RWPE1 (cell line): ENCODE measurements around the gene INHBB.

Experiments
- CTCF ChIA-PET: fragments of 350-600 bp; sonication (Branson Sonifier 250); formaldehyde crosslinking; extraction: SDS; loops from one replicate; lab custom pipeline; 2021; lab: Yijun Ruan, JAX
- POLR2A ChIA-PET: fragments of 400-600 bp; formaldehyde crosslinking; extraction: SDS; loops from one replicate; lab custom pipeline; 2020; ENCODE audit warnings: antibody characterized with exemption; ENCODE audit not compliant: low non-redundant PET; lab: Yijun Ruan, JAX
- DNase-seq: peaks from one replicate; pipeline ENCODE4 v3.0.0; 2012; ENCODE audit warnings: low spot score
- H3K27ac ChIP-seq: fragments of 450-650 bp; 2 replicates; pipeline ENCODE4 v1.5.1; 2017
- TF ChIP-seq, protein P1 (sequence below): fragments of 450-650 bp; conservative IDR thresholded peaks from 2 replicates; pipeline ENCODE4 v1.5.1; 2017; ENCODE audit warnings: low read depth, mild to moderate bottlenecking

The INHBB gene

DNA sequence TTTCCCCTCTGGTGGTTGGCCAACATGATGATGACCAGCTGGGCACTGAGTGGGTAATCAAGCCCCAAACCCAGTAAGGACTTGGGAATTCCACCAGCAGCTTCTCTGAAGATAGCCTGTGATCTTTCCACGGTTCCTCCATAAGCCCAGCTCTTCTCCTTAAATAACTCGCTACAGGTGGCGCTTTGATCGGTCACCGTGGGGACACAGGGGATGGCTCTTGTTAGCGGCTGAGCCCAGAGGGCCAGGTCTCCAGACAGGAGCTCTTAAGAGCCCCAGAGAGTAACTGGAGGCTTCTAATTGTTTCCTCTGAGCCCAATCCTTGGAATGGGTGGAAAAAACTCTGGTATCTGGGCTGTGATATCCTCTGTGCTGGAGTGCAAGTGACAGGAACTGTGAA, 13.6 kb upstream of the INHBB start:
- no peak for DNase-seq
- TF ChIP-seq, protein P1, sequence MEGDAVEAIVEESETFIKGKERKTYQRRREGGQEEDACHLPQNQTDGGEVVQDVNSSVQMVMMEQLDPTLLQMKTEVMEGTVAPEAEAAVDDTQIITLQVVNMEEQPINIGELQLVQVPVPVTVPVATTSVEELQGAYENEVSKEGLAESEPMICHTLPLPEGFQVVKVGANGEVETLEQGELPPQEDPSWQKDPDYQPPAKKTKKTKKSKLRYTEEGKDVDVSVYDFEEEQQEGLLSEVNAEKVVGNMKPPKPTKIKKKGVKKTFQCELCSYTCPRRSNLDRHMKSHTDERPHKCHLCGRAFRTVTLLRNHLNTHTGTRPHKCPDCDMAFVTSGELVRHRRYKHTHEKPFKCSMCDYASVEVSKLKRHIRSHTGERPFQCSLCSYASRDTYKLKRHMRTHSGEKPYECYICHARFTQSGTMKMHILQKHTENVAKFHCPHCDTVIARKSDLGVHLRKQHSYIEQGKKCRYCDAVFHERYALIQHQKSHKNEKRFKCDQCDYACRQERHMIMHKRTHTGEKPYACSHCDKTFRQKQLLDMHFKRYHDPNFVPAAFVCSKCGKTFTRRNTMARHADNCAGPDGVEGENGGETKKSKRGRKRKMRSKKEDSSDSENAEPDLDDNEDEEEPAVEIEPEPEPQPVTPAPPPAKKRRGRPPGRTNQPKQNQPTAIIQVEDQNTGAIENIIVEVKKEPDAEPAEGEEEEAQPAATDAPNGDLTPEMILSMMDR = no peak
- CTCF ChIA-PET = interaction anchor here (0.9 to 2.1 kb wide), 3 partner anchors 11 to 270 kb away, joined by 3 to 7 read pairs (median 5); no protein-coding TSS in a partner anchor

DNA sequence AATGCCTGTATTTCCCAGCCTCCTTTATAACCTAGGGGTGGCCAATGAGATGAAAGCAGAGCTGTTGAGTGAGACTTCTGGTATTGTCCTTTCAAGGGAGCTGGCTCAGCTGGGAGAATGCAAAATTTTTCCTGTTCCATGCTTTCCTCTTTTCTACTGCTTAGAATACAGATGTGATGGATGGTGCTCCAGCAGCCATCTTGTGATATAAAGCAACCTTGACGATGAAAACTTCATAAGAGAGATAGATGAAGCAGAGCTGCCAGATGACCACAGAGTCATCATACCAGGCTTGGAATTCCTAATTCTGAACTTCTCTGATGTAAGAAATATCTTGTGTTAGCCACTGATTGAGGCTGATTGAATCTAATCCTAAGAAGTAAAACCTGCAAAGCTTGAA, 11.9 kb upstream of the INHBB start:
- H3K27ac ChIP-seq = no peak overlapping the region
- CTCF ChIA-PET = interaction anchor here (0.6 to 2.1 kb wide), 3 partner anchors 9 to 620 kb away, joined by 3 to 7 read pairs (median 6); no protein-coding TSS in a partner anchor
- POLR2A ChIA-PET = no interaction called here
- no peak for DNase-seq
- TF ChIP-seq, protein P1 = no peak

More for the DNA sequence above, 13.6 kb upstream of the INHBB start:
- POLR2A ChIA-PET = no interaction called here
- H3K27ac ChIP-seq = no peak overlapping the region

DNA sequence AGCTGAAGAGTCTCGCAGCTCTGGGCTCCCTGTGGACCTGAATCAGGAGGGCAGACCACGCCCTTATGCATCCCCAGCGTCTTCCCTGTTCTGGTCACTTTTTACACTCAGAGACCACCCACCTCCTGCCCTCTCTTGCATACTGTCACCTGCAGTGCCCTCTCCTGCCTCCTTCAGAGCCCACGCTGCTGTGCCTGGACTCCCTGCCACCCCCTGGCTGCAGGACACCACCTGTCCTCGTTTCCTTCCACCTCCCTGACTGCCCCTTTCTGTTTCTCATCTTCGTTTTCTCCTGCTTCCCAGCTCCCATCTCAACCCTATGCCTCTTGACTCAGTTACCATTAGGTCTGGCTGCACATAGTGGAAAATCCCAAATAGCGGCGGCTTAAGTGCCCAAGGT, 9.2 kb upstream of the INHBB start:
- DNase-seq = no peak
- TF ChIP-seq, protein P1 = no peak
- ChIA-PET CTCF (no interaction called here), POLR2A (no interaction called here)
- no peak overlapping the region for H3K27ac ChIP-seq

DNA sequence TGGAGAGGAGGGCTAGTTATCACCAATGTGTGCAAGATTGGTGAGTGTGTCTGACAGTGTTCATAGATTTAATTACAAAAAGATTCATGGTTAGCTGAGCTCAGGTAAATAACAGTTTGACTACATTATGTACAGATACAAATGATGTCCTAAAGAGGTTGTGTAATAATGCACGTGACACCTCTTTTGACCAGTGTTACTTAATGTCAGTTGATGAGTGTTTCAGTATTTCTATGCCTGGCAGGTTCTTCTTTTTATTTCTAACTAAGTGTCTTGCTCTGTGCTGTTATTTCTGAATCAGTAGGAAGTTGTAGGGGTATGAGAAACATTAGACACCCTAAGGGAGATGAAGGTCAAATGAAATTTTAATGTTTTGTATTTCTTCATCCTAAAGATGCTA, 7.9 kb upstream of the INHBB start:
- TF ChIP-seq, protein P1 = no peak
- no peak overlapping the region for H3K27ac ChIP-seq
- DNase-seq = no peak
- ChIA-PET POLR2A (no interaction called here), CTCF (interaction anchor here (0.7 kb wide), 2 partner anchors 9 to 259 kb away, joined by 3 to 6 read pairs; no protein-coding TSS in a partner anchor)

DNA sequence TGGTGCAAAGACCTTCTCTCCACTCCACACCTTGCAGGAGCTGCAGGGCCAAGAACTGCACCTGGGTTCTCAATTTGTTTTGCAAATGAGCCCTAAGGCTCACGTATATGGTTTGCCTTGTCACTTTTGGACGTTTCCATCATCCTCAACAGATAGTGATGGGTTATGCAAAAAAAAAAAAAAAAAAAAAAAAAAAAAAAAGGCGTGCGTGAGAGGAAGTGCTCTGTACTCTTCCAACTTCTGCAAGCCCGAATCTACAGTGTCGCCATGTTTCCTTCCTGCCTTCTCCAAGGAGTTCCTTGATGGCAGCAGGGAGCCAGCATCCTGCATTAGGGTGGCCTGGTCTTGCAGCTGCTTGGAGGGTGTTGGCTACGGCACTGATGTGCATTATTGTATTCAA, 4.0 kb upstream of the INHBB start:
- no peak for DNase-seq
- TF ChIP-seq, protein P1 = no peak
- ChIA-PET POLR2A (no interaction called here), CTCF (interaction anchor here (0.6 kb wide), 1 partner anchor 334 kb away, joined by 5 read pairs; no protein-coding TSS in a partner anchor)
- H3K27ac ChIP-seq = no peak overlapping the region

DNA sequence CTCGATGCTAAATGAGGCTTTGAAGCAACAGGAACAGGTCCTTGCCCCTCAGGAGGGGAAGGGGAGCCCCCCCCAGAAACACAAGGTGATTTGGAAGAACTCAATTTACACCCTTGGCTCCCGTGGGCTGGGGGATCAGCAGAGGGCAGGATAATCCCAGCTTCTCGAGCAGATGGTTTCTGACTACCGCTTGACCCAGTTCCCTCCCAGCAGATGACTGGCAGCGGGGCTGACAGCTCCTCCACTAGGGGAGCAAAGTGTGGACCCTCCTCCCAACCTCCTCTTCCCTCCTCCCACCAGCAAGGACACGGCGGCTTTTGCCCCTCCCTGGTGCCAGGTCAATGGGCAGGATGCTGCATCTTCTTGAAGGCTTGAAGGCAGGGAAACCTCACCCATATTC, 3.5 kb upstream of the INHBB start:
- ChIA-PET CTCF (interaction anchor here (1.0 to 1.7 kb wide), 3 partner anchors 166 to 231 kb away, joined by 3 to 8 read pairs (median 5); no protein-coding TSS in a partner anchor), POLR2A (no interaction called here)
- TF ChIP-seq, protein P1 = no peak
- no peak overlapping the region for H3K27ac ChIP-seq
- no peak for DNase-seq
